ENCODE data around the gene ATP8B4. TPM values are rescaled to one million over a fixed set of nuclear protein-coding genes. Genes with fewer than 3 reads are reported as not detected.
A peak's percentile ranks its signal among the peaks of the same experiment; 100 is the strongest.

Gene ATP8B4
- total and polyA plus RNA-seq, 2 donors from 2014 or later = 2.1 to 12.5 TPM

DNA sequence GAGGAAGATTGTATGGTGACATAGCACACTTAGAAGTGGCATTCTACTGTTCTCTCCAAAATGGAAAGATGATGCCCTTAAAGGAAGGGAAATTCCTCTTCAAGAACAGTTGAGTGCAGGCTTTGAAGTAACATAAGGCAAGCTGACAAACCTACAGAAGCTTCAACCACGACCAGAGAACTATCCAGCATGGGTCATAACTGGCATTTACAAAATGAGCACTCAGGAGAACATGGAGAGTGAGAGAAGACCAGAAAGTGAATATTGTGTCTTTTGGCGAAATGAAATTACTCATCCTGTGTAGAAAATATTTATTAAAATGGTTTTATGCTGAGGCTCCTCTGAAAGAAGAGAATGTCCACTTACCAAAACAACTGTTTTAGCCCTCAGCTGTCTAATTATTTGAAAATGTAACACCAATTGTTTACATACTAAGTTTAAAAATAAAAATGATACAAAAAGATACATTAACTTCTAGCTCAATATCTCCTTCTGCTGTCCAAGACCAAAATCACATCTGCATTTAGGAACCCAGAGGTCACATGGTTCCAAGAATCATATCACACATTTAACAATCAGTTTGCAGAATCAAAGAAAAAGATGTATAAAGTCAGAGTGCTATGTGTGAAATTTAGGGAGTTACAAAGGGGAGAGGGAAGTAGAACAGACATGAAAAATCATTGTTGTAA is 216.9 kb downstream of the ATP8B4 start:
- H3K36me3 ChIP-seq (ENCODE audit: control insufficient read depth in 2 of 3, insufficient read depth in 3 of 3, low read length in 3 of 3) = no peaks in the 10 kb centered on the region
- no peaks in the 10 kb centered on the region for H3K27me3 ChIP-seq (ENCODE audit: control insufficient read depth, insufficient read depth, low read length)
- peak in 2 of 5 donors; percentile 58 to 84 for DNase-seq
- no peaks in the 10 kb centered on the region for H3K9me3 ChIP-seq (ENCODE audit: control insufficient read depth in 2 of 3, insufficient read depth in 1 of 3, low read length in 3 of 3)
- H3K4me3 ChIP-seq (ENCODE audit: low read length in 3 of 3) = peak overlapping the region in 1 of 3 donors; percentile 19
- H3K9ac ChIP-seq (ENCODE audit: low read length in 3 of 3) = no peak overlapping the region
- peak overlapping the region in 1 of 2 donors; percentile 63 for H3K27ac ChIP-seq (ENCODE audit: low read depth in 2 of 2, low read length in 2 of 2)
- H3K4me1 ChIP-seq (ENCODE audit: control insufficient read depth in 2 of 3, insufficient read depth in 2 of 3, low read depth in 1 of 3, low read length in 3 of 3) = peaks cover 0 to 8% (median 2%) of the 10 kb centered on the region in 3 donors
- FAIRE-seq = no peak
- intact Hi-C loops (cut with DNase I) = no loop called here
- TF ChIP-seq, protein P1, sequence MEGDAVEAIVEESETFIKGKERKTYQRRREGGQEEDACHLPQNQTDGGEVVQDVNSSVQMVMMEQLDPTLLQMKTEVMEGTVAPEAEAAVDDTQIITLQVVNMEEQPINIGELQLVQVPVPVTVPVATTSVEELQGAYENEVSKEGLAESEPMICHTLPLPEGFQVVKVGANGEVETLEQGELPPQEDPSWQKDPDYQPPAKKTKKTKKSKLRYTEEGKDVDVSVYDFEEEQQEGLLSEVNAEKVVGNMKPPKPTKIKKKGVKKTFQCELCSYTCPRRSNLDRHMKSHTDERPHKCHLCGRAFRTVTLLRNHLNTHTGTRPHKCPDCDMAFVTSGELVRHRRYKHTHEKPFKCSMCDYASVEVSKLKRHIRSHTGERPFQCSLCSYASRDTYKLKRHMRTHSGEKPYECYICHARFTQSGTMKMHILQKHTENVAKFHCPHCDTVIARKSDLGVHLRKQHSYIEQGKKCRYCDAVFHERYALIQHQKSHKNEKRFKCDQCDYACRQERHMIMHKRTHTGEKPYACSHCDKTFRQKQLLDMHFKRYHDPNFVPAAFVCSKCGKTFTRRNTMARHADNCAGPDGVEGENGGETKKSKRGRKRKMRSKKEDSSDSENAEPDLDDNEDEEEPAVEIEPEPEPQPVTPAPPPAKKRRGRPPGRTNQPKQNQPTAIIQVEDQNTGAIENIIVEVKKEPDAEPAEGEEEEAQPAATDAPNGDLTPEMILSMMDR (IDR thresholded peaks at IDR 0.05; ENCODE audit: borderline replicate concordance, extremely low read depth, insufficient read depth) = no peak

DNA sequence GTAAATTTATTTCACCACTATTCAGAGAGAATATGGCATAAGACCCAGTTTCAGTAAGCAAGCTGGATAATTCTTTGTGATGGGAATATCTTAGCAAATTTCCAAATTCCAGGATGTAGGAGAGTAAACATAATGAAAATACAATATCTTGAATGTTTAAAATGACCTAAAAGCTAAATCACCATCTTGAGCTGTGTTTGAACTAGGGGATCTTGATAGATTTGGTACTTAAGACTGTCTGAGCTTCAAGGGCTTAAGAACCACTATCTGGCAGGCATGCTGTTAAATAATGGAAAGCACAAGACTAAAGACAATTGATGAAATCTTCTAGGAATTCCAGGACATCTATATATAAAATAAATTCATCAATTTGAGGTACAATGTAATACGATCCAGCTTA is 217.7 kb downstream of the ATP8B4 start:
- FAIRE-seq (no peak), DNase-seq (no peak)
- H3K27me3 ChIP-seq (ENCODE audit: control insufficient read depth, insufficient read depth, low read length) = no peaks in the 10 kb centered on the region
- H3K36me3 ChIP-seq (ENCODE audit: control insufficient read depth in 2 of 3, insufficient read depth in 3 of 3, low read length in 3 of 3) = no peaks in the 10 kb centered on the region
- H3K9ac ChIP-seq (ENCODE audit: low read length in 3 of 3) = no peak overlapping the region
- H3K4me3 ChIP-seq (ENCODE audit: low read length in 3 of 3) = no peak overlapping the region
- TF ChIP-seq, protein P1 (IDR thresholded peaks at IDR 0.05; ENCODE audit: borderline replicate concordance, extremely low read depth, insufficient read depth) = no peak
- H3K9me3 ChIP-seq (ENCODE audit: control insufficient read depth in 2 of 3, insufficient read depth in 1 of 3, low read length in 3 of 3) = no peaks in the 10 kb centered on the region
- no peak overlapping the region for H3K27ac ChIP-seq (ENCODE audit: low read depth in 2 of 2, low read length in 2 of 2)
- peaks cover 0 to 8% (median 2%) of the 10 kb centered on the region in 3 donors for H3K4me1 ChIP-seq (ENCODE audit: control insufficient read depth in 2 of 3, insufficient read depth in 2 of 3, low read depth in 1 of 3, low read length in 3 of 3)
- intact Hi-C loops (cut with DNase I) = no loop called here

DNA sequence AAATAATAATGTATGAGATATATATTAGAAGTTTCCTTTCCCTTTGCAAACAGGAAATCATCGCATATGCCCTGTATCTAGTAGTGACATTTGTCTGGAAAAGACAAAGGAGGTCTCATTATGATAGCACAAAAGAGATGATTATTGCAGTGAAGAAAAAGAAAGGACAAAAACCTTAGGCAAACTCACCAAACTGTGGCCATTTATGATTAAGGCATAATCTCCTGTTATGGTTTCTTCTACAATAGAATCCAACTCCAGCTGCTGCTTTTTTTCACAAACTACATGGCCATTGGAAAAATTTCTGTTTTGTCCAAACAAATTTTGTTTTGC is 218.2 kb downstream of the ATP8B4 start:
- TF ChIP-seq, protein P1 (IDR thresholded peaks at IDR 0.05; ENCODE audit: borderline replicate concordance, extremely low read depth, insufficient read depth) = no peak
- intact Hi-C loops (cut with DNase I) = no loop called here
- DNase-seq (no peak), FAIRE-seq (no peak)
- Histone ChIP-seq H3K9ac (ENCODE audit: low read length in 3 of 3) (no peak overlapping the region), H3K4me3 (ENCODE audit: low read length in 3 of 3) (no peak overlapping the region), H3K9me3 (ENCODE audit: control insufficient read depth in 2 of 3, insufficient read depth in 1 of 3, low read length in 3 of 3) (no peaks in the 10 kb centered on the region), H3K36me3 (ENCODE audit: control insufficient read depth in 2 of 3, insufficient read depth in 3 of 3, low read length in 3 of 3) (no peaks in the 10 kb centered on the region), H3K27me3 (ENCODE audit: control insufficient read depth, insufficient read depth, low read length) (no peaks in the 10 kb centered on the region), H3K4me1 (ENCODE audit: control insufficient read depth in 2 of 3, insufficient read depth in 2 of 3, low read depth in 1 of 3, low read length in 3 of 3) (peaks cover 0 to 8% (median 2%) of the 10 kb centered on the region in 3 donors), H3K27ac (ENCODE audit: low read depth in 2 of 2, low read length in 2 of 2) (no peak overlapping the region)

Measured in kidney (tissue), 14 donors.